Activated T-helper 1 cell treated with anti-CD3 and anti-CD28 coated beads, Interleukin-12 subunit alpha, Interleukin-12 subunit beta, Interleukin-2, Interleukin-4 antibody, amounts not matched to agents 30 ng/mL and 10 ng/mL and 1 ng/mL, durations not matched to agents 14 hours and 24 hours and 36 hours (primary cell): ENCODE measurements around the gene EARS2. TPM values are rescaled to one million over a fixed set of nuclear protein-coding genes. Genes with fewer than 3 reads are reported as not detected.
A peak's percentile ranks its signal among the peaks of the same experiment; 100 is the strongest.

Experiments
- DNase-seq: peaks from one replicate; pipeline ENCODE4 v3.0.0; 2021; ENCODE audit warnings: low spot score
- H3K27ac Mint-ChIP-seq: one replicate; pipeline ENCODE4 v1.8.0; 2021; ENCODE audit warnings: mild to moderate bottlenecking, mixed read lengths
- H3K27me3 Mint-ChIP-seq: one replicate; pipeline ENCODE4 v1.8.0; 2022; ENCODE audit warnings: mild to moderate bottlenecking, moderate library complexity, mixed read lengths; ENCODE audit not compliant: insufficient read depth
- H3K36me3 Mint-ChIP-seq: one replicate; pipeline ENCODE4 v1.8.0; 2021; ENCODE audit warnings: low read depth, mixed read lengths
- H3K4me1 Mint-ChIP-seq: one replicate; pipeline ENCODE4 v1.8.0; 2021; ENCODE audit warnings: low read depth, mixed read lengths
- H3K4me3 Mint-ChIP-seq: one replicate; pipeline ENCODE4 v1.8.0; 2021; ENCODE audit warnings: mild to moderate bottlenecking, moderate library complexity, mixed read lengths
- H3K9me3 Mint-ChIP-seq: one replicate; pipeline ENCODE4 v1.8.0; 2021; ENCODE audit warnings: mixed read lengths
- intact Hi-C: fragments of 100-400 bp; cut with micrococcal nuclease; formaldehyde crosslinking; loops from one replicate; pipeline ENCODE4 v1.15.1; 2024
- total RNA-seq: library from RNA; stranded (reverse); gene quantifications from 2 replicates; pipeline ENCODE4 v1.2.3, GENCODE V29; 2022

The EARS2 gene
- total RNA-seq, 1 donor from 2014 or later = 27.8 TPM

- Mint-ChIP-seq H3K27me3 (no peaks in the 10 kb centered on the region), H3K36me3 (peaks cover 21% of the 10 kb centered on the region), H3K4me3 (peak overlapping the region; percentile 1), H3K4me1 (peaks cover 69% of the 10 kb centered on the region), H3K9me3 (no peaks in the 10 kb centered on the region), H3K27ac (peak overlapping the region; percentile 13)
- no peak for DNase-seq
- intact Hi-C loops = loop anchor here (2.0 kb wide), 3 partner anchors 53 to 165 kb away; partner anchors contain the start of genes COG7, DCTN5 and PALB2
Observed at GRCh38 chr16:23505671-23506605, 51.2 kb downstream of the EARS2 start.

GRCh38 chr16:23505180-23505665 lies 51.9 kb downstream of the EARS2 start:
- Mint-ChIP-seq H3K9me3 (no peaks in the 10 kb centered on the region), H3K4me3 (peak overlapping the region; percentile 46), H3K27me3 (no peaks in the 10 kb centered on the region), H3K4me1 (peaks cover 72% of the 10 kb centered on the region), H3K36me3 (peaks cover 24% of the 10 kb centered on the region), H3K27ac (peak overlapping the region; percentile 79)
- no peak for DNase-seq
- intact Hi-C loops = loop anchor here (2.0 kb wide), 3 partner anchors 52 to 166 kb away; partner anchors contain the start of genes COG7, DCTN5 and PALB2

GRCh38 chr16:23504453-23505179 lies 52.5 kb downstream of the EARS2 start:
- Mint-ChIP-seq H3K4me3 (peak overlapping the region; percentile 46), H3K36me3 (peaks cover 24% of the 10 kb centered on the region), H3K4me1 (peaks cover 72% of the 10 kb centered on the region), H3K9me3 (no peaks in the 10 kb centered on the region), H3K27me3 (no peaks in the 10 kb centered on the region), H3K27ac (peak overlapping the region; percentile 79)
- intact Hi-C loops = loop anchor here (1.0 to 5.0 kb wide), 5 partner anchors 52 to 753 kb away; partner anchors contain the start of genes CACNG3, COG7, DCTN5 and EARS2
- peak; percentile 68 for DNase-seq

GRCh38 chr16:23504076-23504452 lies 53.1 kb downstream of the EARS2 start:
- peaks cover 21% of the 10 kb centered on the region for H3K36me3 Mint-ChIP-seq
- H3K4me3 Mint-ChIP-seq = no peak overlapping the region
- no peaks in the 10 kb centered on the region for H3K27me3 Mint-ChIP-seq
- H3K4me1 Mint-ChIP-seq = peaks cover 66% of the 10 kb centered on the region
- intact Hi-C loops = loop anchor here (1.0 to 5.0 kb wide), 5 partner anchors 51 to 753 kb away; partner anchors contain the start of genes CACNG3, COG7, DCTN5 and EARS2
- DNase-seq = no peak
- H3K9me3 Mint-ChIP-seq = no peaks in the 10 kb centered on the region
- peak overlapping the region; percentile 16 for H3K27ac Mint-ChIP-seq

- intact Hi-C loops = loop anchor here (5.0 kb wide), 1 partner anchor 755 kb away; the partner anchor contains the start of gene CACNG3
- Mint-ChIP-seq H3K27ac (no peak overlapping the region), H3K9me3 (no peaks in the 10 kb centered on the region), H3K4me3 (no peak overlapping the region), H3K27me3 (no peaks in the 10 kb centered on the region), H3K4me1 (peaks cover 60% of the 10 kb centered on the region), H3K36me3 (peaks cover 15% of the 10 kb centered on the region)
- no peak for DNase-seq
Observed at GRCh38 chr16:23502466-23502865, 54.7 kb downstream of the EARS2 start.

- no peaks in the 10 kb centered on the region for H3K27me3 Mint-ChIP-seq
- DNase-seq = no peak
- H3K4me1 Mint-ChIP-seq = peaks cover 57% of the 10 kb centered on the region
- H3K27ac Mint-ChIP-seq = no peak overlapping the region
- intact Hi-C loops = loop anchor here (5.0 kb wide), 1 partner anchor 756 kb away; the partner anchor contains the start of gene CACNG3
- H3K36me3 Mint-ChIP-seq = peaks cover 11% of the 10 kb centered on the region
- no peak overlapping the region for H3K4me3 Mint-ChIP-seq
- no peaks in the 10 kb centered on the region for H3K9me3 Mint-ChIP-seq
Observed at GRCh38 chr16:23501291-23501690, 55.9 kb downstream of the EARS2 start.

GRCh38 chr16:23500862-23501225 lies 56.3 kb downstream of the EARS2 start:
- peaks cover 52% of the 10 kb centered on the region for H3K4me1 Mint-ChIP-seq
- H3K27me3 Mint-ChIP-seq = no peaks in the 10 kb centered on the region
- intact Hi-C loops = loop anchor here (5.0 kb wide), 1 partner anchor 756 kb away; the partner anchor contains the start of gene CACNG3
- DNase-seq = no peak
- peaks cover 12% of the 10 kb centered on the region for H3K36me3 Mint-ChIP-seq
- H3K9me3 Mint-ChIP-seq = no peaks in the 10 kb centered on the region
- H3K27ac Mint-ChIP-seq = no peak overlapping the region
- no peak overlapping the region for H3K4me3 Mint-ChIP-seq

GRCh38 chr16:23500212-23500861 lies 56.8 kb downstream of the EARS2 start:
- Mint-ChIP-seq H3K4me3 (no peak overlapping the region), H3K27me3 (no peaks in the 10 kb centered on the region), H3K36me3 (peaks cover 17% of the 10 kb centered on the region), H3K4me1 (peaks cover 49% of the 10 kb centered on the region), H3K9me3 (no peaks in the 10 kb centered on the region), H3K27ac (no peak overlapping the region)
- intact Hi-C loops = loop anchor here (5.0 kb wide), 1 partner anchor 757 kb away; the partner anchor contains the start of gene CACNG3
- DNase-seq = no peak

GRCh38 chr16:23499801-23500200 lies 57.3 kb downstream of the EARS2 start:
- H3K36me3 Mint-ChIP-seq = peaks cover 17% of the 10 kb centered on the region
- no peaks in the 10 kb centered on the region for H3K9me3 Mint-ChIP-seq
- H3K4me1 Mint-ChIP-seq = peaks cover 45% of the 10 kb centered on the region
- no peaks in the 10 kb centered on the region for H3K27me3 Mint-ChIP-seq
- intact Hi-C loops = loop anchor here (5.0 kb wide), 1 partner anchor 758 kb away; the partner anchor contains the start of gene CACNG3
- H3K27ac Mint-ChIP-seq = no peak overlapping the region
- H3K4me3 Mint-ChIP-seq = no peak overlapping the region
- DNase-seq = no peak

GRCh38 chr16:23498863-23499262 lies 58.3 kb downstream of the EARS2 start:
- no peaks in the 10 kb centered on the region for H3K9me3 Mint-ChIP-seq
- H3K36me3 Mint-ChIP-seq = peaks cover 17% of the 10 kb centered on the region
- no peak for DNase-seq
- no peak overlapping the region for H3K4me3 Mint-ChIP-seq
- intact Hi-C loops = no loop called here
- no peak overlapping the region for H3K27ac Mint-ChIP-seq
- no peaks in the 10 kb centered on the region for H3K27me3 Mint-ChIP-seq
- H3K4me1 Mint-ChIP-seq = peaks cover 35% of the 10 kb centered on the region

GRCh38 chr16:23497543-23497868 lies 59.6 kb downstream of the EARS2 start:
- intact Hi-C loops = no loop called here
- Mint-ChIP-seq H3K27me3 (no peaks in the 10 kb centered on the region), H3K4me1 (peaks cover 24% of the 10 kb centered on the region), H3K36me3 (peaks cover 17% of the 10 kb centered on the region), H3K9me3 (no peaks in the 10 kb centered on the region), H3K27ac (no peak overlapping the region), H3K4me3 (no peak overlapping the region)
- no peak for DNase-seq

- H3K27me3 Mint-ChIP-seq = no peaks in the 10 kb centered on the region
- H3K36me3 Mint-ChIP-seq = peaks cover 22% of the 10 kb centered on the region
- no peak overlapping the region for H3K4me3 Mint-ChIP-seq
- H3K4me1 Mint-ChIP-seq = peaks cover 19% of the 10 kb centered on the region
- H3K27ac Mint-ChIP-seq = no peak overlapping the region
- intact Hi-C loops = no loop called here
- no peak for DNase-seq
- no peaks in the 10 kb centered on the region for H3K9me3 Mint-ChIP-seq
Observed at GRCh38 chr16:23496821-23497542, 60.2 kb downstream of the EARS2 start.
